K562 (cell line): ENCODE results near the gene ZNF500. TPM values are rescaled to one million over a fixed set of nuclear protein-coding genes. Genes with fewer than 3 reads are reported as not detected.

Experiments
- ATAC-seq: fragments of 200-7000 bp; cut with Tn5 transposase; 3 replicates; pipeline ENCODE4 v1.9.1; 2020; ENCODE audit warnings: moderate library complexity
- BruUV-seq: library from RNA; stranded (reverse); fragments of 400-500 nt; replicated peaks from 2 replicates; lab custom pipeline; 2021; lab: Mats Ljungman, UMichigan
- CTCF ChIA-PET: fragments of 300-600 bp; formaldehyde crosslinking; extraction: SDS; loops from one replicate; lab custom pipeline; 2021; ENCODE audit warnings: low intra/inter-chr PET ratio; lab: Yijun Ruan, JAX
- POLR2A ChIA-PET: fragments of 300-600, 350-650 bp; sonication (Branson Sonifier 250); formaldehyde crosslinking; extraction: SDS; loops from one replicate; lab custom pipeline; 2021; ENCODE audit warnings: antibody characterized with exemption, inconsistent platforms; lab: Yijun Ruan, JAX
- DNase-seq, 4 experiments: peaks; one replicate each; pipeline versions ENCODE4 v3.0.0 to v3.0.0-alpha.2; 2011 to 2018; ENCODE audit warnings: low spot score in 3 of 4, mixed read lengths in 3 of 4; ENCODE audit errors: extremely low read depth in 1 of 4
- FAIRE-seq: peaks from 2 replicates; lab custom pipeline; 2011; peaks lifted over from hg19 to GRCh38; lab: Jason Lieb, UNC
- H2AFZ ChIP-seq: 2 replicates; pipeline ENCODE4 v1.6.0; 2011; ENCODE audit warnings: low read depth, low read length, control low read depth, inconsistent platforms
- H3K27ac ChIP-seq: fragments of 200-600 bp; 3 replicates; pipeline ENCODE4 v1.8.0; 2011; ENCODE audit warnings: low read depth, mild to moderate bottlenecking, control low read depth, inconsistent platforms, low read length, moderate library complexity, mixed read lengths; ENCODE audit errors: extremely low read depth
- H3K27me3 ChIP-seq, 2 experiments: fragments of 300-600 bp in 1 of 2; 2 replicates in 1 of 2; 3 replicates in 1 of 2; pipeline versions ENCODE4 v1.6.0 to v1.8.0; 2011; ENCODE audit warnings: inconsistent platforms in 2 of 2, low read length in 2 of 2, mild to moderate bottlenecking in 1 of 2, mixed read lengths in 1 of 2, moderate library complexity in 1 of 2; ENCODE audit not compliant: control insufficient read depth in 2 of 2, insufficient read depth in 2 of 2
- H3K36me3 ChIP-seq: fragments of 300-600 bp; 3 replicates; pipeline ENCODE4 v1.8.0; 2011; ENCODE audit warnings: mild to moderate bottlenecking, low read length, inconsistent platforms; ENCODE audit not compliant: control insufficient read depth, insufficient read depth
- H3K4me1 ChIP-seq, 2 experiments: fragments of 200-600 bp in 1 of 2; replicated peaks in 1 of 2; 2 replicates in 1 of 2; 3 replicates in 1 of 2; pipeline versions ENCODE4 v1.5.1 to v1.8.0; 2011; ENCODE audit warnings: inconsistent platforms in 2 of 2, low read length in 2 of 2, mild to moderate bottlenecking in 1 of 2, mixed read lengths in 1 of 2, moderate library complexity in 1 of 2; ENCODE audit not compliant: control insufficient read depth in 2 of 2, insufficient read depth in 2 of 2
- H3K4me2 ChIP-seq: 2 replicates; pipeline ENCODE4 v1.6.1; 2011; ENCODE audit warnings: low read length, control low read depth, inconsistent platforms, mixed read lengths; ENCODE audit not compliant: insufficient read depth
- H3K4me3 ChIP-seq: fragments of 200-600 bp; sonication (generic), shearing (Covaris generic); 2 replicates; pipeline ENCODE4 v1.5.1; 2016; ENCODE audit warnings: control low read depth, inconsistent platforms
- H3K79me2 ChIP-seq: fragments of 200-600 bp; 3 replicates; pipeline ENCODE4 v1.8.0; 2011; ENCODE audit warnings: low read length, inconsistent platforms; ENCODE audit not compliant: control insufficient read depth, insufficient read depth
- H3K9ac ChIP-seq, 2 experiments: 2 replicates each; pipeline versions ENCODE4 v1.6.0 to v1.6.1; 2011; ENCODE audit warnings: low read depth in 2 of 2, low read length in 2 of 2, control low read depth in 1 of 2, inconsistent platforms in 1 of 2, mild to moderate bottlenecking in 1 of 2, mixed read lengths in 1 of 2; ENCODE audit not compliant: insufficient read depth in 1 of 2
- H3K9me1 ChIP-seq: one replicate; pipeline ENCODE4 v1.6.0; 2011; ENCODE audit warnings: inconsistent platforms, mild to moderate bottlenecking, low read length, moderate library complexity; ENCODE audit not compliant: control insufficient read depth, insufficient read depth
- H3K9me3 ChIP-seq: replicated peaks from 2 replicates; pipeline ENCODE4 v1.5.1; 2011; ENCODE audit warnings: low read depth, low read length, inconsistent platforms; ENCODE audit not compliant: control insufficient read depth, insufficient read depth
- H4K20me1 ChIP-seq: replicated peaks from 2 replicates; pipeline ENCODE4 v1.6.1; 2011; ENCODE audit warnings: low read length, inconsistent platforms, mixed read lengths; ENCODE audit not compliant: control insufficient read depth, insufficient read depth
- HMG20A ChIP-seq: fragments of 450-650 bp; formaldehyde crosslinking; conservative IDR thresholded peaks from 2 replicates; pipeline ENCODE4 v1.4.0; 2020; ENCODE audit warnings: mild to moderate bottlenecking, mixed read lengths
- HNRNPH1 ChIP-seq: fragments of 200-400 bp; formaldehyde crosslinking; optimal IDR thresholded peaks from 2 replicates; pipeline ENCODE3; 2017; ENCODE audit warnings: low read depth, mild to moderate bottlenecking, low read length, moderate library complexity
- KDM5B ChIP-seq: fragments of 200-600 bp; sonication (generic); IDR thresholded peaks from 2 replicates; pipeline ENCODE4 v1.6.1; 2012; ENCODE audit warnings: low read depth, mild to moderate bottlenecking, moderate library complexity, low read length, control low read depth, inconsistent platforms; ENCODE audit not compliant: insufficient replicate concordance
- MTA3 ChIP-seq: fragments of 450-650 bp; formaldehyde crosslinking; IDR thresholded peaks from 2 replicates; pipeline ENCODE4 v1.6.1; 2017; ENCODE audit warnings: mild to moderate bottlenecking, borderline replicate concordance
- MTF1 ChIP-seq: fragments of 250-450 bp; sonication (Bioruptor Pico); IDR thresholded peaks from 2 replicates; pipeline ENCODE4 v1.9.0; 2021; ENCODE audit warnings: moderate library complexity, mild to moderate bottlenecking, inconsistent platforms, borderline replicate concordance
- TAF1 ChIP-seq: IDR thresholded peaks from 2 replicates; pipeline ENCODE4 v1.6.1; 2011; ENCODE audit warnings: mild to moderate bottlenecking, low read length, moderate library complexity; ENCODE audit not compliant: insufficient read depth, control insufficient read depth, severe bottlenecking; ENCODE audit errors: extremely low read depth
- TCF7 ChIP-seq: sonication (generic); IDR thresholded peaks from 2 replicates; pipeline ENCODE4 v1.6.1; 2016; ENCODE audit warnings: antibody characterized with exemption, borderline replicate concordance
- ZNF24 ChIP-seq: fragments of 450-650 bp; IDR thresholded peaks from 2 replicates; pipeline ENCODE4 v1.6.1; 2016
- WGBS: fragments of 100-300 bp; shearing (Covaris generic); methylation state at CpG from one replicate; pipeline ENCODE4 v1.1.6; 2016; ENCODE audit warnings: low coverage, mixed read lengths; ENCODE audit not compliant: insufficient coverage; ENCODE audit errors: missing lambda C conversion rate; 5-methylcytosine and 5-hydroxymethylcytosine counted together
- in situ Hi-C: fragments of 300-500 bp; cut with MboI; formaldehyde crosslinking; loops from 4 replicates; pipeline ENCODE4 v1.15.0; 2018; ENCODE audit warnings: inconsistent platforms, mixed read lengths
- intact Hi-C: fragments of 100-400 bp; cut with micrococcal nuclease; formaldehyde crosslinking; loops from 2 replicates; pipeline ENCODE4 v1.14.2; 2022
- polyA plus RNA-seq, 8 experiments: library from polyadenylated mRNA; depleted of rRNA in 4 of 8; stranded (reverse) in 5 of 8; unstranded in 3 of 8; fragments of >200 nt; fragmentation: Nextera tagmentation in 2 of 8; fragmentation: Illumina TruSeq in 1 of 8; extraction: Ambion mirVana in 2 of 8; extraction: Trizol in 1 of 8; gene quantifications; 2 replicates each; pipeline versions ENCODE4 v1.2.1 to v1.2.3, GENCODE V29; 2011 to 2014; ENCODE audit warnings: inconsistent platforms in 1 of 8, missing spikeins in 1 of 8
- total RNA-seq, 7 experiments: library from RNA; depleted of rRNA in 6 of 7; stranded (reverse); fragments of >200 nt in 6 of 7; fragmentation: Illumina TruSeq in 2 of 7; extraction: Trizol in 2 of 7; gene quantifications; 2 replicates each; pipeline versions ENCODE4 v1.2.1 to v1.2.3, GENCODE V29; 2011 to 2021; ENCODE audit warnings: low replicate concordance in 1 of 7
- TF ChIP-seq, protein P1 (sequence below): fragments of 450-650 bp; formaldehyde crosslinking; IDR thresholded peaks from 2 replicates; pipeline ENCODE4 v1.4.0; 2020; ENCODE audit warnings: mild to moderate bottlenecking

Gene ZNF500
- total and polyA plus RNA-seq, 9 of the 15 experiments (the other 6 are each of a cell fraction or from before 2014, with no cell fraction given): 0.80 to 20.8 (median 5.3) TPM

DNA sequence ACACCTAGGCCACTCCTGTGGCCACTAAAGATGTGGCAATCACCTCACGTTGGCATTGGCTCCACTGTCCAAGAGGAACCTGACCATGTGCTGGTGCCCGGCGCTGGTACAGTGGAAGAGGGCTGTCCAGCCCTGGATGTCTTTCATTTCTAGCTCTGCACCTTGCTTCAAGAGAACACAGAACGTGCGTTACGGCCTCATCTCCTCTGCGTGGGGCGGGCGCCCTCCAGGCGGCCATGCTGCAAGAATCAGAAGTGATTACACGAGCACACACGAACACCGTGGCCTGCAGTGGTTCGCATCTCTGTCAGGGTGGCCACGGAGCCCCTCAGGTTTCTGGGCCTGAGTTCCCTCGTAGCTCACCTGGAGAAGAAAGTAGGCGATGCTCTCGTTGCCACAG lies 40.3 kb downstream of the ZNF500 start:
- ChIA-PET CTCF (no interaction called here), POLR2A (interaction anchor here (2.1 kb wide), 1 partner anchor 8 kb away, joined by 8 read pairs; the partner anchor contains the start of genes ANKS3 and DNAAF8)
- H4K20me1 ChIP-seq: peaks cover 6% of the 10 kb centered on the region
- no peak overlapping the region for H3K4me3 ChIP-seq
- WGBS: 92% methylated on average over 18 of the region's 18 CpGs
- H3K27ac ChIP-seq: no peak overlapping the region
- peaks cover 73% of the 10 kb centered on the region for H3K36me3 ChIP-seq
- TF ChIP-seq, protein P1, sequence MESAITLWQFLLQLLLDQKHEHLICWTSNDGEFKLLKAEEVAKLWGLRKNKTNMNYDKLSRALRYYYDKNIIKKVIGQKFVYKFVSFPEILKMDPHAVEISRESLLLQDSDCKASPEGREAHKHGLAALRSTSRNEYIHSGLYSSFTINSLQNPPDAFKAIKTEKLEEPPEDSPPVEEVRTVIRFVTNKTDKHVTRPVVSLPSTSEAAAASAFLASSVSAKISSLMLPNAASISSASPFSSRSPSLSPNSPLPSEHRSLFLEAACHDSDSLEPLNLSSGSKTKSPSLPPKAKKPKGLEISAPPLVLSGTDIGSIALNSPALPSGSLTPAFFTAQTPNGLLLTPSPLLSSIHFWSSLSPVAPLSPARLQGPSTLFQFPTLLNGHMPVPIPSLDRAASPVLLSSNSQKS (CRISPR knock-in tag): no peak
- TF ChIP-seq TAF1 (no peak), TCF7 (no peak), MTF1 (CRISPR knock-in tag) (no peak), HMG20A (CRISPR knock-in tag) (no peak), ZNF24 (no peak), KDM5B (no peak), HNRNPH1 (no peak), MTA3 (no peak)
- peaks cover 6% of the 10 kb centered on the region; the same call in 1 of the 3 replicates for H3K79me2 ChIP-seq
- intact Hi-C loops: no loop called here
- in situ Hi-C loops: no loop called here
- ATAC-seq: no peak
- no peak overlapping the region for H3K4me2 ChIP-seq
- H3K9me3 ChIP-seq: no peaks in the 10 kb centered on the region
- H3K4me1 ChIP-seq: peaks cover 0 to 4% of the 10 kb centered on the region in 2 experiments; a peak in 2 of 5 replicates
- no peak for DNase-seq
- FAIRE-seq: no peak
- H2AFZ ChIP-seq: no peak overlapping the region
- no peaks in the 10 kb centered on the region for H3K9me1 ChIP-seq
- H3K9ac ChIP-seq: no peak overlapping the region
- no peaks in the 10 kb centered on the region for H3K27me3 ChIP-seq
- BruUV-seq: no TSS peak
